ENCODE results near the gene NLRP10. TPM values are rescaled to one million over a fixed set of nuclear protein-coding genes. Genes with fewer than 3 reads are reported as not detected.
"Not testable (repeated sequence)": the region's sequence is repeated elsewhere in the genome, so short reads cannot be mapped to it uniquely, and the experiment has no call there.

Gene NLRP10
- total RNA-seq, 4 donors from 2014 or later = 56.7 to 115 (median 73.6) TPM

DNA sequence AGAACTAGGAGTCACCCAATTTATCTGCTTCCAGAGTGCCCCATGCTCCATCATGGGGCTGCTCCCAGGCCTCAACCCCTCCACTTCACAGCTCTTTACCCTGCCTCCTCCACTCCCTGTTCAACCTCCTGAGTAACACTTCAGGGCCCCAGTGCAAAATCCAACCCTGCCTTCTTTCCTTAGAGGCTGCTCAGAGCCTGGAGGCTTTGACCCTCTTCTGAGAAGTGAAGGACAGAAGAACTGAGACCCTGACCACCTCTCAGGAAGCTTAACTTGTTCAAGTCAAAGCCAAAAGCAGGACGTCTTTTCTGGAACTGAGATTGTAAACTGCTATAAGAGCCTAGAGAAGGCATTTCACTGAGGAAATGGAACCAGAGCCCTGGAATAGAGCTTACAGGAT, 37.4 kb upstream of the NLRP10 start:
- intact Hi-C loops (cut with DNase I; ENCODE audit: low total_unique reads) = loop anchor here (10.0 kb wide), 1 partner anchor 92 kb away; no protein-coding TSS in a partner anchor
- 43 to 59% methylated on average over 1 of the region's 1 CpG for WGBS, 2 donors
- TF ChIP-seq CTCF (IDR thresholded peaks at IDR 0.05) (no peak), POLR2A (IDR thresholded peaks at IDR 0.05) (no peak)
- peak in 1 of 2 donors; percentile 54 for DNase-seq (ENCODE audit: low spot score in 2 of 2)
- H3K4me3 ChIP-seq (ENCODE audit: low read depth, poor library complexity, severe bottlenecking) = no peak overlapping the region

GRCh38 chr11:8000390-8000789, 35.1 kb upstream of the NLRP10 start:
- no peak for TF ChIP-seq POLR2A (IDR thresholded peaks at IDR 0.05)
- TF ChIP-seq CTCF (IDR thresholded peaks at IDR 0.05) = no peak
- no peak for DNase-seq (ENCODE audit: low spot score in 2 of 2)
- intact Hi-C loops (cut with DNase I; ENCODE audit: low total_unique reads) = loop anchor here (10.0 kb wide), 1 partner anchor 94 kb away; no protein-coding TSS in a partner anchor
- 84 to 90% methylated on average over 5 of the region's 5 CpGs for WGBS, 2 donors
- no peak overlapping the region for H3K4me3 ChIP-seq (ENCODE audit: low read depth, poor library complexity, severe bottlenecking)

GRCh38 chr11:7999795-8000194, 34.5 kb upstream of the NLRP10 start:
- peak in 1 of 2 donors; percentile 40 for DNase-seq (ENCODE audit: low spot score in 2 of 2)
- WGBS, 2 donors = 86 to 92% methylated on average over 10 of the region's 10 CpGs
- intact Hi-C loops (cut with DNase I; ENCODE audit: low total_unique reads) = loop anchor here (10.0 kb wide), 1 partner anchor 95 kb away; no protein-coding TSS in a partner anchor
- no peak overlapping the region for H3K4me3 ChIP-seq (ENCODE audit: low read depth, poor library complexity, severe bottlenecking)
- TF ChIP-seq CTCF (IDR thresholded peaks at IDR 0.05) = no peak
- TF ChIP-seq POLR2A (IDR thresholded peaks at IDR 0.05) = no peak

- H3K4me3 ChIP-seq (ENCODE audit: low read depth, poor library complexity, severe bottlenecking) = no peak overlapping the region
- WGBS, 2 donors = 89% methylated on average over 6 of the region's 6 CpGs
- TF ChIP-seq CTCF (IDR thresholded peaks at IDR 0.05) = no peak
- no peak for TF ChIP-seq POLR2A (IDR thresholded peaks at IDR 0.05)
- intact Hi-C loops (cut with DNase I; ENCODE audit: low total_unique reads) = no loop called here
- DNase-seq (ENCODE audit: low spot score in 2 of 2) = peak in 1 of 2 donors; percentile 43
Measured at GRCh38 chr11:7994581-7995278, 29.5 kb upstream of the NLRP10 start.

- 0 to 1% methylated on average over 13 of the region's 13 CpGs for WGBS, 2 donors
- H3K4me3 ChIP-seq (ENCODE audit: low read depth, poor library complexity, severe bottlenecking) = peak overlapping the region; percentile 91
- intact Hi-C loops (cut with DNase I; ENCODE audit: low total_unique reads); DNase-seq (ENCODE audit: low spot score in 2 of 2): not testable (repeated sequence)
Measured at GRCh38 chr11:7987560-7987883, 22.3 kb upstream of the NLRP10 start.

GRCh38 chr11:7986768-7987559, 21.7 kb upstream of the NLRP10 start, which contains the start of gene EIF3F:
Gene EIF3F (plus strand): TSS chr11:7987337. CDS start chr11:7987353, 16 bp downstream.
- peak in 1 of 3 donors; percentile 92 for TF ChIP-seq CTCF (IDR thresholded peaks at IDR 0.05)
- no peak for TF ChIP-seq POLR2A (IDR thresholded peaks at IDR 0.05)
- peak within 1 kb of the TSS; percentile 91 for H3K4me3 ChIP-seq (ENCODE audit: low read depth, poor library complexity, severe bottlenecking)
- intact Hi-C loops (cut with DNase I; ENCODE audit: low total_unique reads) = no loop called here
- peak; percentile 97 to 99 for DNase-seq (ENCODE audit: low spot score in 2 of 2)
- 1% methylated on average over 47 of the region's 47 CpGs for WGBS, 2 donors
